Embryonic facial prominence (tissue), 1 donor: ENCODE results near the gene FBLN1.

Experiments used
- DNase-seq: peaks from one replicate; pipeline ENCODE4 v3.0.0-alpha.2; 2016; ENCODE audit errors: extremely low spot score

FBLN1 gene

DNA sequence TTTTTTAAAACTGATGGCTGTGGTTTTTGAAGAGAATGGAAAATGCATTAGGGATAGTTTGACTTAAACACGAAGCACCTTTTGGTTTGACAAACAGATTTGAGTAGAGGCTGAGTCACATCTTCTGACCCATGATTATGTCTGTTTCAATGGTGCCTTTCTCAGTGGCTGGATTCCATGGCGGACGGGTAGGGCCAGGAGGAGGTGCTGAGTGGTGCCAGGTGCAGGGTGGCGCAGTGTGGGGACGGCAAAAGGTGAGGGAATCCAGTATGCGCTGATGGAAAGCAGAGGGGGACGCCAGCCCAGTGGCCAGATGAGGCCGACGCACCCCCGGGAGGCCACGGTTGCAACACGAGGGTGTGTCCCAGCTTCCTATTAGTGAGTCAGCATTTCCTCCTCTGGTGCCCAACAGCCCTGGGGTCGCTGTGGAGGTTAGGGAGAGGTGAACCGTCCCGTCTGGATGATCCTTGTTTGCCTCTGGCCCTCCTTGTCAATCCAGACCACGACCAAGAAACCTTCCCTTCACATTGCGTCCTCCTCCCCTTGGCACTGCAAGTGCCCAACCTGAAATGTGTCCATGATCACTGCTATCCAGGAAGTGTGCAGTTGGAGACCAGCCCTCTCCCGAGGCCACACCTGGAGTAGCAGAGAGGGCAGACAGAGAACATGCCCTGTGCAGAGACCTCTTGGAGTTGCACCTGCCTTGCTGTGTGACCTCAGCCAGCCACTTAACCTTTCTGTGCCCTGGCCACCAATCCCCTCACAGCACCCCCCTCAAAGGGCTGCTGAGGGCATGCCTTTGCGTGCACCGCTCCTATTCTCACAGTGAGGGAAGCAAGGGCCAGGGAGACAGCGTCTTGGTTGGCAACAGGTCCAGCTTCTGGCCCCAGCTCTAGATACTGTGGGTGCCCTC lies 136.4 kb downstream of the FBLN1 start:
- no peak for DNase-seq

DNA sequence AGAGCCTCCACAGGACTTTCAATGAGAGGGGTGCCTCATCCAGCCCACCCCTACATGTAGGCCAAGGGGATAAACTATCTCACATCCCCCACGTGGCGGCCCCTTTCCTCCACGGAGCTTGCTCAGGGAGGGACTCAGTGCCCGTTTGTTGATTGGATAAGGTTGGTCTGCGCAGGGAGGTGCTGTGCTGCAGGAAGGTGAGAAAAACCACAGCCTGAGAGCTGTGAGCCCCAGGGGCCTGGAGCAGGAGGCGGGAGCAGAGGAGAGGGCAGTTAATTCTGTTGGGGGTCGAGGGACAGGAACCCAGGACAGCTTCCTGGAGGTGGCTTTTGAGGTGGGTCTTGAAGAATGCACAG lies 137.0 kb downstream of the FBLN1 start:
- DNase-seq, result no peak

DNA sequence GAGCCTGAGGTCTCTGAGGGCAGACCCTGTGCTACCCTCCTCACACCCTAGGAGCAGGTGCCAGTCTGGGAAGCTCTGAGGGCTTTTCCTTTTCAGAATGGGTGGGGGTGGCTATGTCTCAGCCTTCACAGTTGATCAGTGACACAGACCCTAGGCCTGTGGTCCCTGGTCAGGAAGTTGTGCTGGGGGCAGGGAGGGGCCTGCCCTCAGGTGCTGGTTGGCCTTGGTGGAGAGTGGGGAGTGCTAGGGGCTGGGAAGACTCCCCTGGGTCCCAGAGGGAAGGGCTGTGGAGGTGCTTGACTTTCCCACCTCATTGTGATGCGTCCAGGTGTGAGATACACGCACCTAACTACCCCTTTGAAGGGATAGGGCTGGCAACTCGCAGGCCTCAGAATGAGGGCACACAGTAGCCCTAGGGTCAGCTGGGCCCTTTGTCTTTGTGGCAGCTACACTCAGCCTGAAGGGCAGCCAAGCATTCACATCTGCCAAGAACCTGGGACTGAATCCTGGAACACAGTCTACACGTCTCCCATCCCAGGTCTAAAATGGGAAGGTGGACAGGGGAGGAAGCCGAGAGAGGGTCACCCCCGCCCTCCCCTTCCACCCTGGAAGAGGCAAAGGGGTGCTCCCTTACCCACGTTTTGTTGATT lies 137.7 kb downstream of the FBLN1 start:
- no peak for DNase-seq

DNA sequence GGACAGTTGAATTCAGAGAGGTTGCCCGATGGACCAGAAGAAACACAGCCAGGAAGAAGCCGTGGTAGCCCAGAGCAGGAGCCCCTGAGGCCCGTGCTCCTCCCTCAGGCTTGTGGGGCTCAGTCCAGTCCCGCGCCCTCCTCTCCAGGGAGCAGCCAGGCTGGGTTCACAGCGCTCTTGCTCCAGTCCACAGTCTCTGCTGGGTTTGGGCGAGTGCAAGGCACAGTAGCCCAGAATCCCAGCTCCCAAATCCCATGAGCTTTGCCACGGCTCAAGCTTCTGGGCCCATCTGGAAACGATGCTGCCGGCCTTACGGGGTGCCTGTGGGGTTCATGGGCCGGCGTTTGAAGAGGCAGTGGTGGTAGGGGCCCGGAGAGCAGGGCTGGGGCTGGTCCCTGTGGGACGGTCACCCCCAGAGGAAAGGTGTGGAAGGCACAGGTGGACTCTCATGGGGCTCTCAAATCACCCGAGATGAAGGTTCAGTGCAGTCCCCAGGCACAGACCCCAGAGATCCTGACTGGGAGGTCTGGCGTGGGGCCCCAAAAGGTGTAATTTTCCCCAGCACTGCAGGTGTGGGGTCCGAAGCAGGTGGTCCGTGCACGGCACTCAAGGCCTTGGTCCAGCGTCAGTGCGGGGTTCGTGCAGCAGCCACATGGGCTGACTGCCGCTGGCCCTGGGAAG lies 138.4 kb downstream of the FBLN1 start:
- DNase-seq, result no peak

DNA sequence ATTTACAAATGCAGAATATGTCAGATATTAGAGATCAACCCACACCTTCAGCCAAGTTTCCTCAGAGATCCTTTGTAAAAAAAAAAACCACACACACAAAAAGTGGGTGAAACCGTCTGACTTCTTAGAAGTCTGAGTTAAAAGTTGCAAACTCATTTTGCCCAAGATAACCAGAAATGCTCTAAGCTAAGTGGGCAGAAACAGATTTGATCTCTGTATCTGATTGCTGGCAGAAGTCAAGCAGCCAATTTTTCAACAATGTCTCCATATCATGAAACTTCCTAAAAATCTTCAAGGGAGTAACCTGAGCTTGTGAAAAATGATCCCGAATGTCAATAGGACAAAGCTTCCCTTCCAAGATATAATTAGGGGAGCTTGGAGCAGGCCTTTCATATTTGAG lies 140.3 kb downstream of the FBLN1 start:
- no peak for DNase-seq

DNA sequence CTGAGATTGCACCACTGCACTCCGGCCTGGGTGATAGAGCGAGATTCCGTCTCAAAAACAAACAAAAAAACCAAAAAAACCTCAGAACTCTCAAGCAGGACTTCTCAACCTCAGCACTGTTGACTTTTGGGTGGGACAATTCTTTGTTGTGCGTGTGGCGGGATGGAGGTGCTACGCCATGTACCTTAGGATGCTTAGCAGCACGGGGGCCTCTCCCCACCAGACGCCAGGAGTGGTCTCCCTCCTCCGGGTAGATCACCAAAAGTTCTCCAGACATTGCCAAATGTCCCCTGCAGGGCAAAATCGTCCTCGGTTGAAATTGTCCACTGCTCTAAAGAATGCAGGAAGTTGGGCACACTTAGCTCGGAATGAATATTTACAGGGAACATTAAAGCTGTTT lies 142.0 kb downstream of the FBLN1 start:
- DNase-seq, result no peak

DNA sequence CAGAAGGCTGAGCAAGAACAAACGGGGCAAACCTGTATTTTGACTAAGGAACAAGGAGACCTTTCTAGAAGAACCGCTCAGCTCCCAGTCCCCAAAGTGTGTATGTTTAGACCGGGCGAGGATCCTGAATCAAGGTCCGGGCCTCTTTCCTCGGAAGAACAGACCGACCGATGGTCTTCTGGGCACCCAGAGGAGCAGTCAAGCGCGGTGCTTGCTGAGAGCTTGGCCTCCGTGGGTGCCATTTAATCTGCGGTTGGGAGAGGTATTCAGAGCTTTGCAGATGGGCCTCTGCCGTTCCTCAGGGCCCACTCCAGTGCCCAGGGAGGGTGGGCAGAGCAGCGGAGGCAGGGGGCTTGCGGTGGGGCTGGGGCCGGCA lies 142.5 kb downstream of the FBLN1 start:
- DNase-seq, result no peak

DNA sequence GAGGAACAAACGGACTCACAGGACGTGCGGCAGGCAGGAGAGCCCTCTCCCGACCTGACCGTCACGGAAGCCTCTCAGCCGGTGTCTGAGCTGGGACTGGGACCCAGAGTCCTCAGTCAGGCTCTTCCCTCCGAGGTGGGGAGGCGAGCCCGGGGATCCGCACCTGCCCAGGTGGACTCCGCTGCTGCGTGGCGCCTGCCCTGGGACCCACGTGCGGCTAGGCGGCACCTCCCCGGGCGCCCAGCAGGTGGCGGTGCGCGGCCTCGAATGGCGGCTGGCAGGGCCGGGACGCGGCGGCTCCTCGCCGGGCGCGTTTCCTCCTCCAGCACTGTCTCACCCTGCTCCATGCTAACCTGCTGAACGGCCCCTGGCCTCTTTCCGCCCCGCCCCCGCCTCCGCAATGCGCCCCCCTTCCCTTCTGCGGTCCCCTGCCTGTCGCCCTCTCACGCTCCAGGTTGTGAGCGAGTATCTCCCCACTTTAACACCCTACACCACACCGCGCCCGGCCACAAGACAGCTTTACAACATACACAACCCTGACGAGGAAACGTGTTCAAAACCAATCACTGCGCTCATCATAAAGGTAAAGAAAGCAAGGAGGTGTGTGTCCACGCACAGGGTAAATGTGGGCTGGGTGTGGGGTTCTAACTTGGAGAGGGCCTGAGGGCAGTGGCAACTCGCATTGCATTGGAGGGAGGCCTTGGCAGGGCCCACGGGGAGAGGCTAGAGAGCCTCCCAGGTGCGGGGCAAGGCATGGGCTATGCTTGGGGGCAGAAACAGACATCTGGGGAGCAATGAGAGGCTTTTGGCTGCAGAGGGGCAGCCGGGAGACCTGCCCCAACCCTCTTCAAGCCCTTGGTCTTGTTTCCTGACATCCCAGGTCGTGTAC lies 143.1 kb downstream of the FBLN1 start:
- no peak for DNase-seq

DNA sequence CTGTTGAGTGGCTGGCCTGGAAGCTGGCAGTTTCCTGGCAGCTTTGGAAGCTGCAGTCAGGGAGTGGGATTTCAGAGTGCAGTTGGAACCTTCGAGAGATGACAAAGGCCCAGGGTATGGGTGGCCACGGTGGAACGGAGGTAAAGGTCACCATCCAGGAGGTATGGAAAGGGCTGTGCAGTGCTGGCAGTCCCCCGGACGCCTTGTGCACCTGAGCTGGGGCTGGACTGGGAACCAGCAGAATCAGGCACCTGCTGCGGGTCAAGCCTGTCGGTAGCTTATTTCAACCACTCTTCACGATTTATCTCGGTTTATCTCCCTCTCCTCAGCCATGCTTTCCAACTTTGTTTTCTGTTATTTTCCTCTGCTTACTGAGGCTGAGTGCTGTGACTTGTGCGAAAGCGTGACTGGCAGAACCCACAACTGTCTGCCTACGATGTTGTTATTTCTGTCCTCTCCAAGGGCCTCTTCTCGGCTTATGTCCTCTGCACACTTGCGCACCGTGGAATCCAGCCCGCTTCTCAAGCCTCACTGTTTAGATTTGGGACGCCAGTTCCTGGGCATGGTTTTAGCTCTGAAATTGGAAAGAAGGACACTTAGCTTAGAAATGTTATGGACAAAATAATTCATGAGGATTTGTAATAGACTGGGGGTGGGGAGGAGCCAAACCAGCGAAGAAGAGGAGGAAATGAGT lies 145.0 kb downstream of the FBLN1 start:
- no peak for DNase-seq

DNA sequence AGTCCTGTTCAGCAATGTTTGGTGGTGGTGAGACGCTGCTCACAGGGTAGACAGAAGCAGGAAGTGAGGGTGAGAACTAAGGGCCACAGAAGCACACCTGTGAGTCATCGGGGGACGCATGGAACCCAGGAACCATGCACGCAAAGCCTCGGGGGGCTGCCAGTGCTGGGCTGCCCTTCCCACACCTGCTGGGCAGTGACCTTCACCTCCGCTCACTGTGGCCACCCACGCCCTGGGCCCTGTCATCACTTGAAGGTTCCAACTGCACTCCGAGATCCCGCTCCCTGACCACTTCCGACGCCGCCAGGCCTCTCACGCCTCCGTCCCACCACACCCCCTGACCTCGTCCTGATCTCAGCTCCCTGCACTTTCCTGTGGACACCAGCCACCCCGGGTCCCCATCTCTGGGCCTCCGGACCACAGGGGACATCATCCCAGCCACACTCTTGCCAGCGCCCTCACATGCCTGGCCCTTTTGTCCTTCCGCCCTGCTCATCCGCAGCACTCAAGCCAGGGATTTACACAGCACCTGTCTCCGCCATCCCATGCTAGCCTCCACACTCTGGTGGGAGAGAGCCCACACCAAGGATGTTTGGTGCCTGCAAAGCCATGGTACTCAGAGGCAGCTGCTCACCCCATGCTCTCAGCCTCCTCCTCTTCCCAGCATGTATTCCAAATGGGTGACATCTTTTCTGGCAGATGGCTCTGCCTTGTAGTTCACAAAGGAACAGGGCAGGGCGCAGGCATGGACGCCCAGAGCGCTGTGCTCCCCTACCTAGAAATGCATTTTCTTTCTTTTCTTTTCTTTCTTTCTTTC lies 145.8 kb downstream of the FBLN1 start:
- DNase-seq, result no peak

DNA sequence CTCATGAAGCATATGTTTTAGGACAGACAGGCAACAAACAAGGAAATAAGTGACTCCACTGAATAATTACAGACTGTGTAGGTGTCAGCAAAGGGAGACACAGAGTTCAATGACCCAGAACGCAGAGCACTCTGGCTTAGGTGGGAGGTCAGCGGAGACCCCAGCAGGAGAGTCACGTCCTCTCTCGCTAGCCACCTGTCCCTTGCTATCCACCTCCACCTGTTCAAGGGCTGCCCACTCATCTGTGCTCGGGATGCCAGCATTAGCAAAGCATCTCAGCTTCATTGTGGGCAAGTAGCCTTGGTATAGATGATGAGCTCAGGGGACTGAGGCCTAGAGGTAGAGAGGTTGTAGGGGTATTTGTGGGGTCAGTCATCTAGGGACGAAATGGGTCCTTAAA lies 147.1 kb downstream of the FBLN1 start:
- no peak for DNase-seq

DNA sequence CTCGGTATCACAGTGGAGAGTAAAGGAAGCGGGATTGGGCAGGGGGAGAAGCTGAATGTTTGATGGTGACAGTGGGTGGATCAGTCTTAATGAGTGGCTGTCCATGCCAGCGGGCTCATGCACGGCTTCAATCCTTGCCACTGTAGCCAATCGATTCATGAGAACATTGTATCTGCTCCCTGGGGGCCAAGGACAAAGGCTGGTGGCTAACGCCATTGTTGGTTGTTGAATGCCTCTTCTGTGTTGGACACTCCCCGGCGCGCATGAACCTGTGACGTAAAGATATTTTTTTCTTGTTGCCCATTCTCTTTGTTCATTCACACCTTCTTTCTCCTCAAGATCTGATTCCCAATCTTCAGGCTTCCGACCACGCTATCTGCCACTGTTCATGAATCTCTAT lies 148.0 kb downstream of the FBLN1 start:
- DNase-seq, result no peak
